Measurements from ENCODE around the gene DRGX. TPM values are rescaled to one million over a fixed set of nuclear protein-coding genes. Genes with fewer than 3 reads are reported as not detected.

Gene DRGX
- total RNA-seq, 1 experiment from 2014 or later: not detected

DNA sequence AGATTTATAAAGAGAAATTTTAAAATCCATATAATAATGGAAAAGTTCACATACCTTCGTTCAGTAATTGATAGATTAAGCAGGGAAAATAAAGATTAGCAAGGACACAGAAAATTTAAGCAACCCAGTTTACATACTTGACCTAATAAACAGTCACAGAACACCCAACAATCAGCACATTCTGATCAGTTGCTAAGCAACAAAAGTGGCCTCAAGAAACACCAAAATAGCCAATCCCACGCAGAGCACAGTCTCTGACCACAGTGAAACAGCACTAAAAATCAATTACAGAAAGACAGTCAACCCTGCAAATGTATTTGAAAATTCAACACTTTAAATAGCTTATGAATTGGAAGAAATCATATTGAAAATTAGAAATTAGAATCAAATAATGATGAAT is 39.3 kb upstream of the DRGX start:
- intact Hi-C loops (cut with micrococcal nuclease; ENCODE audit: unreplicated experiment): no loop called here
- TF ChIP-seq, protein P1, sequence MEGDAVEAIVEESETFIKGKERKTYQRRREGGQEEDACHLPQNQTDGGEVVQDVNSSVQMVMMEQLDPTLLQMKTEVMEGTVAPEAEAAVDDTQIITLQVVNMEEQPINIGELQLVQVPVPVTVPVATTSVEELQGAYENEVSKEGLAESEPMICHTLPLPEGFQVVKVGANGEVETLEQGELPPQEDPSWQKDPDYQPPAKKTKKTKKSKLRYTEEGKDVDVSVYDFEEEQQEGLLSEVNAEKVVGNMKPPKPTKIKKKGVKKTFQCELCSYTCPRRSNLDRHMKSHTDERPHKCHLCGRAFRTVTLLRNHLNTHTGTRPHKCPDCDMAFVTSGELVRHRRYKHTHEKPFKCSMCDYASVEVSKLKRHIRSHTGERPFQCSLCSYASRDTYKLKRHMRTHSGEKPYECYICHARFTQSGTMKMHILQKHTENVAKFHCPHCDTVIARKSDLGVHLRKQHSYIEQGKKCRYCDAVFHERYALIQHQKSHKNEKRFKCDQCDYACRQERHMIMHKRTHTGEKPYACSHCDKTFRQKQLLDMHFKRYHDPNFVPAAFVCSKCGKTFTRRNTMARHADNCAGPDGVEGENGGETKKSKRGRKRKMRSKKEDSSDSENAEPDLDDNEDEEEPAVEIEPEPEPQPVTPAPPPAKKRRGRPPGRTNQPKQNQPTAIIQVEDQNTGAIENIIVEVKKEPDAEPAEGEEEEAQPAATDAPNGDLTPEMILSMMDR (IDR thresholded peaks at IDR 0.05; ENCODE audit: unreplicated experiment): no peak
- no peak overlapping the region for H3K4me3 Mint-ChIP-seq (ENCODE audit: low read depth, unreplicated experiment)
- no TSS peak for BruUV-seq (replicated peaks)
- no peaks in the 10 kb centered on the region for H3K27me3 Mint-ChIP-seq (ENCODE audit: unreplicated experiment)
- no peak overlapping the region for H3K27ac Mint-ChIP-seq (ENCODE audit: unreplicated experiment)
- no peaks in the 10 kb centered on the region for H3K36me3 Mint-ChIP-seq (ENCODE audit: insufficient read depth, unreplicated experiment)
- DNase-seq: no peak
- CTCF ChIA-PET: no interaction called here
- peaks cover 3% of the 10 kb centered on the region for H3K9me3 Mint-ChIP-seq (ENCODE audit: low read depth, unreplicated experiment)
- no peaks in the 10 kb centered on the region for H3K4me1 Mint-ChIP-seq (ENCODE audit: low read depth, unreplicated experiment)

DNA sequence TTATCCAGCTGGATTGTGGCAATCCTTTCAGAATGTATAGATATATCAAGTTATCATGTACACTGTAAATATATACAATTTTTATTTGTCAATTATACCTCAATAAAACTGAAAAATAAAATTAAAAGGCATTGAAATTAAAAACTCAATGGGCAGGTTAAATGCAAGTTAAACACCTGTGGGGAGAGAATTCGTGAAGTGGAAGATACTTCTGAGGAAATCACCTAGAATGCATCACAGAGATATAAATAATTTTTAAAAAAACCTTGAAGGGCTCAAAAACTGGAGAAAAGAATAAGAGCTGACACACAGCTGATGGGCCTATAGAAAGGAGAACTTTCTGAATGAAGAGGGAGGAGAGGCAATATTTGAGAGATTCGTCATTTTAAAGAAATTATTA is 37.2 kb upstream of the DRGX start:
- Mint-ChIP-seq H3K4me3 (ENCODE audit: low read depth, unreplicated experiment) (no peak overlapping the region), H3K27ac (ENCODE audit: unreplicated experiment) (no peak overlapping the region), H3K4me1 (ENCODE audit: low read depth, unreplicated experiment) (no peaks in the 10 kb centered on the region), H3K36me3 (ENCODE audit: insufficient read depth, unreplicated experiment) (no peaks in the 10 kb centered on the region), H3K27me3 (ENCODE audit: unreplicated experiment) (no peaks in the 10 kb centered on the region), H3K9me3 (ENCODE audit: low read depth, unreplicated experiment) (peaks cover 3% of the 10 kb centered on the region)
- intact Hi-C loops (cut with micrococcal nuclease; ENCODE audit: unreplicated experiment): no loop called here
- TF ChIP-seq, protein P1 (IDR thresholded peaks at IDR 0.05; ENCODE audit: unreplicated experiment): no peak
- DNase-seq: no peak
- no TSS peak for BruUV-seq (replicated peaks)
- CTCF ChIA-PET: no interaction called here

DNA sequence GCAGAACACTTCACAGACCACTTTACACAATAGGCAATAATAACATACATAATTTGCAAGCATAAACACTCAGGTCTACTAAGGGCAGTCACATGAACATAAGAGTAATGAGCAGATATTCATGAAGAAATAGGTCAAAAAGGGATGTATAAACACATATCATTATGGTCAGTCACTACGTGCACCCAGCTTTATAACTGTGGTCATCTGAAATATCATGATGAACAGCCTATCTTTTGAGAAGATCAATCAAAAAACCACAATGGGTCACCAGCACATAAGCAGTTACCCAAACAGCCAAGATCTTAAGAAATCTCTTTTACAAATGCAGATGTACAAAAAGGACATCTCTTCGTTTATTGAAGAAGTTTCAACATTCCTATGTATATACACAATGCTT is 35.5 kb upstream of the DRGX start:
- no peaks in the 10 kb centered on the region for H3K36me3 Mint-ChIP-seq (ENCODE audit: insufficient read depth, unreplicated experiment)
- TF ChIP-seq, protein P1 (IDR thresholded peaks at IDR 0.05; ENCODE audit: unreplicated experiment): no peak
- CTCF ChIA-PET: no interaction called here
- no peaks in the 10 kb centered on the region for H3K27me3 Mint-ChIP-seq (ENCODE audit: unreplicated experiment)
- H3K27ac Mint-ChIP-seq (ENCODE audit: unreplicated experiment): no peak overlapping the region
- no TSS peak for BruUV-seq (replicated peaks)
- no peaks in the 10 kb centered on the region for H3K4me1 Mint-ChIP-seq (ENCODE audit: low read depth, unreplicated experiment)
- DNase-seq: no peak
- intact Hi-C loops (cut with micrococcal nuclease; ENCODE audit: unreplicated experiment): no loop called here
- no peak overlapping the region for H3K4me3 Mint-ChIP-seq (ENCODE audit: low read depth, unreplicated experiment)
- H3K9me3 Mint-ChIP-seq (ENCODE audit: low read depth, unreplicated experiment): peaks cover 3% of the 10 kb centered on the region

DNA sequence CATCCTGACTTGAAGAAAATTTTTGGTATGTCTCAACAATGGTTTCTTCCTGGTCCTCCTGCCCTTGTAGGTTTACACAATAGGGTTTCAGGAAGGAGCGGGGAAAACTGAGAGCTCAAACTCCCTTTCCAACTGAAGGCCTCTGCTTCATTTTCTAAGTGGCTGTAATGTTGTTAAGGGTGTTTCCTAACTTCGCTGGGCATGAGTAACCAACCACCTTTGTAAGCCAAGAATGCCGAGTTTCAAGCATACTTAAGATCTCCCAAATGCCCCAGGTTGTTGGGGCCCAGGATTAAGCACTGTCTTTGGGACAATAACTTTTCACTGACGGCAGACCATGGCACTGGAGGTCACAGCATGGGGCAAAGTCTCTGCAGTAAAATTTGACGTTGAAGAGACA is 33.6 kb upstream of the DRGX start:
- CTCF ChIA-PET: no interaction called here
- intact Hi-C loops (cut with micrococcal nuclease; ENCODE audit: unreplicated experiment): no loop called here
- H3K36me3 Mint-ChIP-seq (ENCODE audit: insufficient read depth, unreplicated experiment): no peaks in the 10 kb centered on the region
- no peaks in the 10 kb centered on the region for H3K4me1 Mint-ChIP-seq (ENCODE audit: low read depth, unreplicated experiment)
- no peak for DNase-seq
- H3K27me3 Mint-ChIP-seq (ENCODE audit: unreplicated experiment): no peaks in the 10 kb centered on the region
- TF ChIP-seq, protein P1 (IDR thresholded peaks at IDR 0.05; ENCODE audit: unreplicated experiment): no peak
- H3K9me3 Mint-ChIP-seq (ENCODE audit: low read depth, unreplicated experiment): peaks cover 7% of the 10 kb centered on the region
- no peak overlapping the region for H3K4me3 Mint-ChIP-seq (ENCODE audit: low read depth, unreplicated experiment)
- no TSS peak for BruUV-seq (replicated peaks)
- H3K27ac Mint-ChIP-seq (ENCODE audit: unreplicated experiment): no peak overlapping the region
